Right lobe of liver (tissue), 6 donors: ENCODE data around the gene CACNA2D3. TPM values are rescaled to one million over a fixed set of nuclear protein-coding genes. Genes with fewer than 3 reads are reported as not detected.

ENCODE experiments used
- ATAC-seq, 4 donors: fragments of 200-7000 bp; cut with Tn5 transposase; one replicate each; pipeline ENCODE4 v1.9.1; 2020; ENCODE audit warnings: mild to moderate bottlenecking in 4 of 4, moderate library complexity in 4 of 4
- DNase-seq, 3 donors: peaks; one replicate each; pipeline ENCODE4 v3.0.0-alpha.2; 2020
- H3K27ac ChIP-seq, 3 donors: fragments of 200-600 bp; one replicate each; pipeline ENCODE4 v1.8.0; 2022
- H3K27me3 ChIP-seq, 2 donors: fragments of 200-600 bp; one replicate each; pipeline ENCODE4 v1.8.0; 2022
- H3K36me3 ChIP-seq, 4 donors: fragments of 200-600 bp; sonication (generic) in 1 of 4; one replicate each; pipeline versions ENCODE4 v1.5.1 to v1.8.0; 2017 to 2022; ENCODE audit warnings: control low read depth in 1 of 4
- H3K4me1 ChIP-seq, 4 donors: fragments of 200-600 bp; sonication (generic) in 1 of 4; one replicate each; pipeline versions ENCODE4 v1.5.1 to v1.8.0; 2017 to 2022; ENCODE audit warnings: control low read depth in 1 of 4
- H3K4me3 ChIP-seq, 3 donors: fragments of 200-600 bp; one replicate each; pipeline ENCODE4 v1.8.0; 2022
- H3K9me3 ChIP-seq, 4 donors: fragments of 200-600 bp; sonication (generic) in 1 of 4; one replicate each; pipeline versions ENCODE4 v1.5.1 to v1.8.0; 2017 to 2022; ENCODE audit warnings: control low read depth in 1 of 4
- POLR2A ChIP-seq: fragments of 450-650 bp; IDR thresholded peaks from one replicate; pipeline ENCODE4 v1.6.1; 2017; ENCODE audit warnings: antibody characterized with exemption, mild to moderate bottlenecking
- WGBS: methylation state at CpG from one replicate; pipeline ENCODE4 v1.1.6; 2018; ENCODE audit warnings: low coverage, low lambda C conversion rate; ENCODE audit not compliant: insufficient coverage; ENCODE audit errors: missing lambda C conversion rate; 5-methylcytosine and 5-hydroxymethylcytosine counted together
- intact Hi-C, 2 donors: fragments of 100-400 bp; cut with DNase I; formaldehyde crosslinking; loops; one replicate each; pipeline versions ENCODE4 v1.11.2 to v1.14.1; 2022
- total RNA-seq, 6 experiments: library from RNA; depleted of rRNA in 2 of 6; stranded (reverse); fragments of >200 nt in 2 of 6; fragmentation: NEBNext Ultra II Directional in 3 of 6; extraction: Animal tissue kit (Norgen Biotek cat#: 25700) in 3 of 6; gene quantifications; one replicate each; pipeline versions ENCODE4 v1.1.0 to v1.2.4, GENCODE V29; 2016 to 2023
- TF ChIP-seq, protein P1 (sequence below), 4 donors: fragments of 200-600 bp in 3 of 4; fragments of 450-650 bp in 1 of 4; IDR thresholded peaks; one replicate each; pipeline versions ENCODE4 v1.5.1 to v1.8.0; 2016 to 2022; ENCODE audit warnings: antibody characterized with exemption in 4 of 4, mild to moderate bottlenecking in 2 of 4
- donor health status: DM: no; HTN: yes; CAD: no.
- donor health status: DM: no; HTN: no; CAD: no.
- donor health status: DM: no; HTN: no; CAD: no.
- donor health status: DM: no; HTN: yes; CAD: no.
- donor health status: DM: no; HTN: yes; CAD: no.

CACNA2D3 gene
- total RNA-seq, 6 experiments from 2014 or later = 0.28 to 0.87 TPM; not detected in 4

DNA sequence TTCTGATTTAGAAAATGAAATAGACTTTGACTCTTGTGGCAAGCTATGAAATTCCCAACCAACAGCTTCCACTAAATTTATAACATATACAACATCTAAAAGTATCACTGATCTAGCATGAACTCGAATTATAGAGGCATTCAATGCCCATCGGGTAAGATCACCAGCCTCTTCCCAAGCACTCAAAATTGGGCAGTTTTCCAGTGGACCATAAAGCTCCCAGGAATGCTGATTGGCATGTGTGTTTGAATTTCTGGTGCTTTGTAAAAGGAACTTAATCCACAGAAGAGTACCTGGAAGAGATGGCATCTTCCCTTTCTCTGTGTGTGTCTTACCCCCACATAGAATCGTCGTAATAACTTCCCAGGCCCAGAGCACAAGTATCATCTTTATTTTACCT lies 795.5 kb downstream of the CACNA2D3 start:
- H3K36me3 ChIP-seq = no peaks in the 10 kb centered on the region
- ATAC-seq (no peak), DNase-seq (no peak)
- H3K4me1 ChIP-seq = no peaks in the 10 kb centered on the region
- intact Hi-C loops = no loop called here
- TF ChIP-seq, protein P1, sequence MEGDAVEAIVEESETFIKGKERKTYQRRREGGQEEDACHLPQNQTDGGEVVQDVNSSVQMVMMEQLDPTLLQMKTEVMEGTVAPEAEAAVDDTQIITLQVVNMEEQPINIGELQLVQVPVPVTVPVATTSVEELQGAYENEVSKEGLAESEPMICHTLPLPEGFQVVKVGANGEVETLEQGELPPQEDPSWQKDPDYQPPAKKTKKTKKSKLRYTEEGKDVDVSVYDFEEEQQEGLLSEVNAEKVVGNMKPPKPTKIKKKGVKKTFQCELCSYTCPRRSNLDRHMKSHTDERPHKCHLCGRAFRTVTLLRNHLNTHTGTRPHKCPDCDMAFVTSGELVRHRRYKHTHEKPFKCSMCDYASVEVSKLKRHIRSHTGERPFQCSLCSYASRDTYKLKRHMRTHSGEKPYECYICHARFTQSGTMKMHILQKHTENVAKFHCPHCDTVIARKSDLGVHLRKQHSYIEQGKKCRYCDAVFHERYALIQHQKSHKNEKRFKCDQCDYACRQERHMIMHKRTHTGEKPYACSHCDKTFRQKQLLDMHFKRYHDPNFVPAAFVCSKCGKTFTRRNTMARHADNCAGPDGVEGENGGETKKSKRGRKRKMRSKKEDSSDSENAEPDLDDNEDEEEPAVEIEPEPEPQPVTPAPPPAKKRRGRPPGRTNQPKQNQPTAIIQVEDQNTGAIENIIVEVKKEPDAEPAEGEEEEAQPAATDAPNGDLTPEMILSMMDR (IDR thresholded peaks at IDR 0.05) = no peak
- TF ChIP-seq POLR2A = no peak
- 56% methylated on average over 4 of the region's 4 CpGs for WGBS
- no peaks in the 10 kb centered on the region for H3K27me3 ChIP-seq
- H3K27ac ChIP-seq = no peak overlapping the region
- no peaks in the 10 kb centered on the region for H3K9me3 ChIP-seq
- no peak overlapping the region for H3K4me3 ChIP-seq

DNA sequence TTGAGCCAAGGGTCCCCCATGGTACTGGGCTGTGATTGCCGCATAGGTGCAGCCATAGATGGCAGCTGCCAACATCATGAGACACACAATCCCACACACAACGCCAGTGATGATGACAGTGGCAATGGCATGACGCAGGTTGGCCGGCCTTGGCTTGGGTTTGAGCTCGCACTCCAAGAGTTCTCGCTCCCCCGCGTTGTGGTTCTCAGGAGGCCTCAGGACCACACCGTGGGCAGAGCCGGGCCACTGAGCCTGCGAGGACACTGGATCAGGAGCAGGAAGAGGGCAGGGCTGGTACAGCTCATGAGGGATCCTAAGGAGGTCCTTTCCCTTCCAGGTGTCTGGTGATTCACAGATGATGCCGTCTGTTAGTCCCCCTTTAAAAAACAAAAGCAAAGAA lies 796.2 kb downstream of the CACNA2D3 start:
- DNase-seq = no peak
- H3K4me1 ChIP-seq = no peaks in the 10 kb centered on the region
- intact Hi-C loops = no loop called here
- H3K36me3 ChIP-seq = no peaks in the 10 kb centered on the region
- no peak overlapping the region for H3K4me3 ChIP-seq
- ATAC-seq = no peak
- no peak overlapping the region for H3K27ac ChIP-seq
- no peak for TF ChIP-seq POLR2A
- TF ChIP-seq, protein P1 (IDR thresholded peaks at IDR 0.05) = no peak
- 87% methylated on average over 3 of the region's 12 CpGs for WGBS
- H3K9me3 ChIP-seq = no peaks in the 10 kb centered on the region
- H3K27me3 ChIP-seq = no peaks in the 10 kb centered on the region

- Histone ChIP-seq H3K27me3 (no peaks in the 10 kb centered on the region), H3K27ac (no peak within 1 kb of the TSS), H3K36me3 (no peaks in the 10 kb centered on the region), H3K4me3 (no peak within 1 kb of the TSS), H3K4me1 (no peaks in the 10 kb centered on the region), H3K9me3 (no peaks in the 10 kb centered on the region)
- 28% methylated on average over 12 of the region's 14 CpGs for WGBS
- intact Hi-C loops = no loop called here
- DNase-seq = no peak
- ATAC-seq = no peak
- TF ChIP-seq, protein P1 (IDR thresholded peaks at IDR 0.05) = no peak
Observed at GRCh38 chr3:54928046-54928770, 805.9 kb downstream of the CACNA2D3 start, which contains the start of gene LRTM1. LRTM1 (minus strand) TSS chr3:54928059; CDS start chr3:54927911, 148 bp downstream.

- no peak for TF ChIP-seq POLR2A
- TF ChIP-seq, protein P1 (IDR thresholded peaks at IDR 0.05) = no peak
- H3K27me3 ChIP-seq = no peaks in the 10 kb centered on the region
- no peaks in the 10 kb centered on the region for H3K4me1 ChIP-seq
- no peak overlapping the region for H3K27ac ChIP-seq
- 43% methylated on average over 4 of the region's 4 CpGs for WGBS
- no peaks in the 10 kb centered on the region for H3K9me3 ChIP-seq
- DNase-seq (no peak), ATAC-seq (no peak)
- H3K4me3 ChIP-seq = no peak overlapping the region
- intact Hi-C loops = no loop called here
- H3K36me3 ChIP-seq = no peaks in the 10 kb centered on the region
Observed at GRCh38 chr3:54931182-54931581, 808.8 kb downstream of the CACNA2D3 start.
